GM19324 (cell line): Measurements from ENCODE around the gene APP.
"Not testable (repeated sequence)": the region's sequence is repeated elsewhere in the genome, so short reads cannot be mapped to it uniquely, and the experiment has no call there.

Experiments
- ATAC-seq: cut with Tn5 transposase; IDR thresholded peaks from one replicate; pipeline ENCODE4 v1.9.1; 2021; ENCODE audit warnings: mild to moderate bottlenecking, moderate library complexity; ENCODE audit not compliant: unreplicated experiment, low FRiP score

Gene APP

GRCh38 chr21:26165331-26165730, 5.2 kb downstream of the APP start:
- ATAC-seq: no peak

GRCh38 chr21:26164311-26164710, 6.3 kb downstream of the APP start:
- ATAC-seq: no peak

- ATAC-seq: no peak
Measured at GRCh38 chr21:26162081-26162480, 8.5 kb downstream of the APP start.

- no peak for ATAC-seq
Measured at GRCh38 chr21:26159869-26160268, 10.7 kb downstream of the APP start.

- ATAC-seq: no peak
Measured at GRCh38 chr21:26157801-26158200, 12.8 kb downstream of the APP start.

- no peak for ATAC-seq
Measured at GRCh38 chr21:26154753-26155152, 15.8 kb downstream of the APP start.

GRCh38 chr21:26153758-26154157, 16.8 kb downstream of the APP start:
- no peak for ATAC-seq

- ATAC-seq: no peak
Measured at GRCh38 chr21:26148840-26149354, 21.7 kb downstream of the APP start.

GRCh38 chr21:26148071-26148839, 22.3 kb downstream of the APP start:
- ATAC-seq: no peak

GRCh38 chr21:26147535-26147934, 23.0 kb downstream of the APP start:
- no peak for ATAC-seq

- no peak for ATAC-seq
Measured at GRCh38 chr21:26146681-26147080, 23.9 kb downstream of the APP start.

GRCh38 chr21:26144031-26144430, 26.5 kb downstream of the APP start:
- ATAC-seq: no peak

- ATAC-seq: no peak
Measured at GRCh38 chr21:26142363-26142762, 28.2 kb downstream of the APP start.

- no peak for ATAC-seq
Measured at GRCh38 chr21:26140926-26141325, 29.6 kb downstream of the APP start.

GRCh38 chr21:26140164-26140579, 30.4 kb downstream of the APP start:
- ATAC-seq: no peak

- ATAC-seq: no peak
Measured at GRCh38 chr21:26138615-26139257, 31.8 kb downstream of the APP start.

GRCh38 chr21:26137379-26138060, 33.0 kb downstream of the APP start:
- ATAC-seq: no peak

- ATAC-seq: peak; percentile 95
Measured at GRCh38 chr21:26136671-26137070, 33.9 kb downstream of the APP start.

- ATAC-seq: no peak
Measured at GRCh38 chr21:26135520-26135919, 35.0 kb downstream of the APP start.

- no peak for ATAC-seq
Measured at GRCh38 chr21:26131554-26131953, 39.0 kb downstream of the APP start.

GRCh38 chr21:26131053-26131452, 39.5 kb downstream of the APP start:
- ATAC-seq: not testable (repeated sequence)
